NK-92 (cell line): ENCODE data around the gene ADAMTSL4.

Source experiments
- DNase-seq: peaks from one replicate; lab custom pipeline; 2025; ENCODE audit not compliant: unreplicated experiment; lab: John Stamatoyannopoulos, UW

The ADAMTSL4 gene

GRCh38 chr1:150534002-150534401 lies 15.2 kb upstream of the ADAMTSL4 start:
- no peak for DNase-seq

- DNase-seq: no peak
Measured at GRCh38 chr1:150535511-150536287, 13.5 kb upstream of the ADAMTSL4 start.

- no peak for DNase-seq
Measured at GRCh38 chr1:150536836-150537731, 12.1 kb upstream of the ADAMTSL4 start.

GRCh38 chr1:150537732-150538684 lies 11.2 kb upstream of the ADAMTSL4 start:
- no peak for DNase-seq

GRCh38 chr1:150543500-150544143 lies 5.6 kb upstream of the ADAMTSL4 start:
- no peak for DNase-seq

GRCh38 chr1:150544204-150544603 lies 5.0 kb upstream of the ADAMTSL4 start:
- no peak for DNase-seq

- DNase-seq: no peak
Measured at GRCh38 chr1:150545486-150546032, 3.6 kb upstream of the ADAMTSL4 start.

- DNase-seq: no peak
Measured at GRCh38 chr1:150546294-150546937, 2.8 kb upstream of the ADAMTSL4 start.

GRCh38 chr1:150548324-150548631 lies 930 bp upstream of the ADAMTSL4 start:
- no peak for DNase-seq

- no peak for DNase-seq
Measured at GRCh38 chr1:150549496-150550221, 451 bp downstream of the ADAMTSL4 start.

- DNase-seq: no peak
Measured at GRCh38 chr1:150550222-150551050, 1.2 kb downstream of the ADAMTSL4 start.

GRCh38 chr1:150551051-150551783 lies 2.0 kb downstream of the ADAMTSL4 start:
- DNase-seq: no peak

- no peak for DNase-seq
Measured at GRCh38 chr1:150551784-150552127, 2.5 kb downstream of the ADAMTSL4 start.

- DNase-seq: no peak
Measured at GRCh38 chr1:150552128-150552910, 3.1 kb downstream of the ADAMTSL4 start.

- DNase-seq: no peak
Measured at GRCh38 chr1:150552911-150553289, 3.7 kb downstream of the ADAMTSL4 start.

- DNase-seq: no peak
Measured at GRCh38 chr1:150553392-150554085, 4.3 kb downstream of the ADAMTSL4 start.
